GM13977 (cell line): ENCODE measurements around the gene KIAA1328.

Source experiments
- DNase-seq: peaks from one replicate; pipeline ENCODE4 v3.0.0; 2012; ENCODE audit warnings: low spot score
- CTCF ChIP-seq: IDR thresholded peaks from 2 replicates; pipeline ENCODE4 v1.5.1; 2012; ENCODE audit warnings: mild to moderate bottlenecking, control low read depth; ENCODE audit not compliant: insufficient read depth; ENCODE audit errors: extremely low read depth, missing control alignments
- in situ Hi-C: fragments of 300-500 bp; cut with MboI; formaldehyde crosslinking; loops from one replicate; pipeline ENCODE4 v1.12.0; 2022; ENCODE audit warnings: low sequenced_read_pairs, low pct_unique_long_range_greater_than_20kb, mixed read lengths, inconsistent platforms; ENCODE audit not compliant: unreplicated experiment

The KIAA1328 gene

GRCh38 chr18:37246779-37247340, 417.9 kb downstream of the KIAA1328 start:
- no peak for TF ChIP-seq CTCF
- no peak for DNase-seq
- in situ Hi-C loops: no loop called here

GRCh38 chr18:37247497-37248161, 418.7 kb downstream of the KIAA1328 start:
- DNase-seq: no peak
- in situ Hi-C loops: no loop called here
- no peak for TF ChIP-seq CTCF

- no peak for TF ChIP-seq CTCF
- DNase-seq: no peak
- in situ Hi-C loops: no loop called here
Measured at GRCh38 chr18:37248281-37248680, 419.4 kb downstream of the KIAA1328 start.

GRCh38 chr18:37249171-37249886, 420.4 kb downstream of the KIAA1328 start:
- DNase-seq: no peak
- no peak for TF ChIP-seq CTCF
- in situ Hi-C loops: no loop called here

GRCh38 chr18:37249895-37250618, 421.1 kb downstream of the KIAA1328 start:
- no peak for DNase-seq
- in situ Hi-C loops: no loop called here
- no peak for TF ChIP-seq CTCF

GRCh38 chr18:37251679-37252078, 422.8 kb downstream of the KIAA1328 start:
- in situ Hi-C loops: no loop called here
- DNase-seq: no peak
- TF ChIP-seq CTCF: no peak
